Chondrocyte (in vitro differentiated cells): ENCODE results near the gene MYO10. TPM values are rescaled to one million over a fixed set of nuclear protein-coding genes. Genes with fewer than 3 reads are reported as not detected.

Experiments
- DNase-seq: peaks from one replicate; pipeline ENCODE4 v3.0.0; 2021; ENCODE audit warnings: mixed read lengths, low spot score
- H3K27ac Mint-ChIP-seq: one replicate; pipeline ENCODE4 v1.8.0; 2021; ENCODE audit warnings: mild to moderate bottlenecking, moderate library complexity, mixed read lengths; ENCODE audit not compliant: unreplicated experiment
- H3K27me3 Mint-ChIP-seq: 2 replicates; pipeline ENCODE4 v1.8.0; 2021; ENCODE audit warnings: low read depth, mixed read lengths
- H3K36me3 Mint-ChIP-seq: 2 replicates; pipeline ENCODE4 v1.8.0; 2021; ENCODE audit warnings: low read depth, mixed read lengths
- H3K4me1 Mint-ChIP-seq: 2 replicates; pipeline ENCODE4 v1.8.0; 2021; ENCODE audit warnings: low read depth, mild to moderate bottlenecking, mixed read lengths
- H3K4me3 Mint-ChIP-seq: one replicate; pipeline ENCODE4 v1.8.0; 2021; ENCODE audit warnings: mild to moderate bottlenecking, moderate library complexity, mixed read lengths; ENCODE audit not compliant: unreplicated experiment
- H3K9me3 Mint-ChIP-seq: 2 replicates; pipeline ENCODE4 v1.8.0; 2021; ENCODE audit warnings: low read depth, mixed read lengths
- CTCF ChIP-seq: fragments of 200-600 bp; sonication (generic); IDR thresholded peaks from 2 replicates; pipeline ENCODE4 v1.5.0; 2021; ENCODE audit warnings: antibody characterized with exemption, mild to moderate bottlenecking, moderate library complexity
- total RNA-seq: library from RNA; stranded (reverse); gene quantifications from 3 replicates; pipeline ENCODE4 v1.2.1, GENCODE V29; 2021

The MYO10 gene
- total RNA-seq, 1 donor from 2014 or later = 51.9 TPM

- H3K4me3 Mint-ChIP-seq = no peak overlapping the region
- no peaks in the 10 kb centered on the region for H3K27me3 Mint-ChIP-seq
- no peaks in the 10 kb centered on the region for H3K9me3 Mint-ChIP-seq
- TF ChIP-seq CTCF = no peak
- peak overlapping the region; percentile 53 for H3K27ac Mint-ChIP-seq
- no peak for DNase-seq
- peaks cover 65% of the 10 kb centered on the region for H3K4me1 Mint-ChIP-seq
- no peaks in the 10 kb centered on the region for H3K36me3 Mint-ChIP-seq
Measured at GRCh38 chr5:16894236-16895057, 41.6 kb downstream of the MYO10 start.

DNA sequence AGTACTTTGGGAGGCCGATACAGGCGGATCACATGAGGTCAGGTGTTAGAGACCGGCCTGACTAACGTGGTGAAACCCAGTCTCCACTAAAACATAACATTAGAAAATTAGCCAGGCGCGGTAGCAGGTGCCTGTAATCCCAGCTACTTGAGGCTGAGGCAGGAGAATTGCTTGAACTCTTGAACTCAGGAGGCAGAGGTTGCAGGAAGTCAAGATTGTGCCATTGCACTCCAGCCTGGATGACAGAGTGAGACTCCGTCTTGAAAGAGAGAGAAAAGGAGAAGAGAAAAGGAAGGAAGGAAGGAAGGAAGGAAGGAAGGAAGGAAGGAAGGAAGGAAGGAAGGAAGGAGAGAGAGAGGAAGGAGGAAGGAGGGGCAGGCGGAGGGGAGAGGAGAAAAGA lies 45.1 kb downstream of the MYO10 start:
- no peaks in the 10 kb centered on the region for H3K36me3 Mint-ChIP-seq
- no peaks in the 10 kb centered on the region for H3K9me3 Mint-ChIP-seq
- H3K4me1 Mint-ChIP-seq = peaks cover 78% of the 10 kb centered on the region
- no peak for TF ChIP-seq CTCF
- DNase-seq = no peak
- H3K27me3 Mint-ChIP-seq = no peaks in the 10 kb centered on the region
- H3K27ac Mint-ChIP-seq = peak overlapping the region; percentile 60
- no peak overlapping the region for H3K4me3 Mint-ChIP-seq

DNA sequence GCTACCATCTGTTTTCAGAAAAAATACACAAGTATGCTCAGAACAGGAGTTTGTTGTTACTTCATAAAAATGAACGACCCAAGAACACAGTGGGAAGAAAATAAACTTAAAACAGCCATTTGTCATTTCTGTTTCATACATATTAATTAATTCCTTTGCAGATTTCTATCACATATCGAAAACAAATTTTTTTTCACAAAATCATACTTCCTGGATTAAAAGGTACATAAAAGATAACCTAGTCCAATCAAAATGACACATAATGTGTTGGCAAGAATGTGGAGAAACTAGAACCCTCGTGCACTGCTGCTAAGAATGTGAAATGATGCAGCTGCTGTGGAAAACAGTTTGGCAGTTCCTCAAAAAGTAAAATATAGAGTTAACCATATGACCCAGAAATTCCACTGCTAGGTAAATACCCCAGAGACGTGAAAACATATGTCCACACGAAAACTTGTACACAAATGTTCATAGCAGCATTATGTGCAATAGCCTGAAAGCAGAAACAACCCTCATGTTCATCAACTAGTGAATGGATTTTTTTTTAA lies 46.0 kb downstream of the MYO10 start:
- no peak overlapping the region for H3K4me3 Mint-ChIP-seq
- no peaks in the 10 kb centered on the region for H3K9me3 Mint-ChIP-seq
- H3K27ac Mint-ChIP-seq = peak overlapping the region; percentile 95
- DNase-seq = no peak
- H3K4me1 Mint-ChIP-seq = peaks cover 78% of the 10 kb centered on the region
- H3K36me3 Mint-ChIP-seq = no peaks in the 10 kb centered on the region
- H3K27me3 Mint-ChIP-seq = no peaks in the 10 kb centered on the region
- TF ChIP-seq CTCF = no peak

DNA sequence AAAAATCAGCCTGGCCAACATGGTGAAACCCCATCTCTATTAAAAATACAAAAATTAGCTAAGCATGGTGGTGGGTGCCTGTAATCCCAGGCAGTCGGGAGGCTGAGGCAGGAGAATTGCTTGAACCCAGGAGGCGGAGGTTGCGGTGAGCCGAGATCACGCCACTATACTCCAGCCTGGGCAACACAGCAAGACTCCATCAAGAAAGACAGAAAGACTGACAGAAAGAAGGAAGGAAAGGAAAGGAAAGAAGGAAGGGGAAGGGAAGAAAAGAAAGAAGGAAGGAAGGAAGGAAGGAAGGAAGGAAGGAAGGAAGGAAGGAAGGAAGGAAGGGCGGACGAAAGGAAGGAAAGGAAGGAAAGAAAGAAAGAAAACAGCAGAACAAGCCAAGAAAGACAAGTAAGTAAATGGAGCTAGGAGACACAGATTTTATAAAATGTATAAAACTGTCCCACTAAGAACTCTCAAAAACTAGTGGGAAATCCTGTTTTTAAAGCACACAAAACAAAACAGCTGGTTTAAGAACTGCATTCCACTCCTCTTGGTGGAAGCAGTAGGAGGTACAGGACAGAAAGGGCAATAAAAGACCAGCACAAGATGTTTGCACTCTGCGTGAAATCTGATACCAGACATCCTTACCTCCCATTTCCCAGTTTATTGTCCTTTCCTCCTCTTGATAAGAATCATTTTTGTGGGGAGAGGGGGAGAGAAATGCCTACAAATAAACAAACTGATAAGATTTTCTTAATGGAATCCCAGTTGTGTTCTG lies 46.7 kb downstream of the MYO10 start:
- H3K4me3 Mint-ChIP-seq = peak overlapping the region; percentile 42

More for the DNA sequence above, 46.7 kb downstream of the MYO10 start:
- H3K27me3 Mint-ChIP-seq = no peaks in the 10 kb centered on the region
- peak; percentile 23 for TF ChIP-seq CTCF
- peak overlapping the region; percentile 95 for H3K27ac Mint-ChIP-seq
- DNase-seq = no peak
- no peaks in the 10 kb centered on the region for H3K36me3 Mint-ChIP-seq
- peaks cover 78% of the 10 kb centered on the region for H3K4me1 Mint-ChIP-seq
- H3K9me3 Mint-ChIP-seq = no peaks in the 10 kb centered on the region
